K562 (cell line): ENCODE measurements around the gene RBM15. TPM values are rescaled to one million over a fixed set of nuclear protein-coding genes. Genes with fewer than 3 reads are reported as not detected.

Experiments used
- ATAC-seq: fragments of 200-7000 bp; cut with Tn5 transposase; 3 replicates; pipeline ENCODE4 v1.9.1; 2020; ENCODE audit warnings: moderate library complexity
- BruUV-seq: library from RNA; stranded (reverse); fragments of 400-500 nt; replicated peaks from 2 replicates; lab custom pipeline; 2021; lab: Mats Ljungman, UMichigan
- CTCF ChIA-PET: fragments of 300-600 bp; formaldehyde crosslinking; extraction: SDS; loops from one replicate; lab custom pipeline; 2021; ENCODE audit warnings: low intra/inter-chr PET ratio; lab: Yijun Ruan, JAX
- POLR2A ChIA-PET: fragments of 300-600, 350-650 bp; sonication (Branson Sonifier 250); formaldehyde crosslinking; extraction: SDS; loops from one replicate; lab custom pipeline; 2021; ENCODE audit warnings: antibody characterized with exemption, inconsistent platforms; lab: Yijun Ruan, JAX
- DNase-seq, 4 experiments: peaks; one replicate each; pipeline versions ENCODE4 v3.0.0 to v3.0.0-alpha.2; 2011 to 2018; ENCODE audit warnings: low spot score in 3 of 4, mixed read lengths in 3 of 4; ENCODE audit errors: extremely low read depth in 1 of 4
- FAIRE-seq: peaks from 2 replicates; lab custom pipeline; 2011; peaks lifted over from hg19 to GRCh38; lab: Jason Lieb, UNC
- H2AFZ ChIP-seq: 2 replicates; pipeline ENCODE4 v1.6.0; 2011; ENCODE audit warnings: low read depth, low read length, control low read depth, inconsistent platforms
- H3K27ac ChIP-seq: fragments of 200-600 bp; 3 replicates; pipeline ENCODE4 v1.8.0; 2011; ENCODE audit warnings: low read depth, mild to moderate bottlenecking, control low read depth, inconsistent platforms, low read length, moderate library complexity, mixed read lengths; ENCODE audit errors: extremely low read depth
- H3K27me3 ChIP-seq, 2 experiments: fragments of 300-600 bp in 1 of 2; 2 replicates in 1 of 2; 3 replicates in 1 of 2; pipeline versions ENCODE4 v1.6.0 to v1.8.0; 2011; ENCODE audit warnings: inconsistent platforms in 2 of 2, low read length in 2 of 2, mild to moderate bottlenecking in 1 of 2, mixed read lengths in 1 of 2, moderate library complexity in 1 of 2; ENCODE audit not compliant: control insufficient read depth in 2 of 2, insufficient read depth in 2 of 2
- H3K36me3 ChIP-seq: fragments of 300-600 bp; 3 replicates; pipeline ENCODE4 v1.8.0; 2011; ENCODE audit warnings: mild to moderate bottlenecking, low read length, inconsistent platforms; ENCODE audit not compliant: control insufficient read depth, insufficient read depth
- H3K4me1 ChIP-seq, 2 experiments: fragments of 200-600 bp in 1 of 2; replicated peaks in 1 of 2; 2 replicates in 1 of 2; 3 replicates in 1 of 2; pipeline versions ENCODE4 v1.5.1 to v1.8.0; 2011; ENCODE audit warnings: inconsistent platforms in 2 of 2, low read length in 2 of 2, mild to moderate bottlenecking in 1 of 2, mixed read lengths in 1 of 2, moderate library complexity in 1 of 2; ENCODE audit not compliant: control insufficient read depth in 2 of 2, insufficient read depth in 2 of 2
- H3K4me2 ChIP-seq: 2 replicates; pipeline ENCODE4 v1.6.1; 2011; ENCODE audit warnings: low read length, control low read depth, inconsistent platforms, mixed read lengths; ENCODE audit not compliant: insufficient read depth
- H3K4me3 ChIP-seq: fragments of 200-600 bp; sonication (generic), shearing (Covaris generic); 2 replicates; pipeline ENCODE4 v1.5.1; 2016; ENCODE audit warnings: control low read depth, inconsistent platforms
- H3K79me2 ChIP-seq: fragments of 200-600 bp; 3 replicates; pipeline ENCODE4 v1.8.0; 2011; ENCODE audit warnings: low read length, inconsistent platforms; ENCODE audit not compliant: control insufficient read depth, insufficient read depth
- H3K9ac ChIP-seq, 2 experiments: 2 replicates each; pipeline versions ENCODE4 v1.6.0 to v1.6.1; 2011; ENCODE audit warnings: low read depth in 2 of 2, low read length in 2 of 2, control low read depth in 1 of 2, inconsistent platforms in 1 of 2, mild to moderate bottlenecking in 1 of 2, mixed read lengths in 1 of 2; ENCODE audit not compliant: insufficient read depth in 1 of 2
- H3K9me1 ChIP-seq: one replicate; pipeline ENCODE4 v1.6.0; 2011; ENCODE audit warnings: inconsistent platforms, mild to moderate bottlenecking, low read length, moderate library complexity; ENCODE audit not compliant: control insufficient read depth, insufficient read depth
- H3K9me3 ChIP-seq: replicated peaks from 2 replicates; pipeline ENCODE4 v1.5.1; 2011; ENCODE audit warnings: low read depth, low read length, inconsistent platforms; ENCODE audit not compliant: control insufficient read depth, insufficient read depth
- H4K20me1 ChIP-seq: replicated peaks from 2 replicates; pipeline ENCODE4 v1.6.1; 2011; ENCODE audit warnings: low read length, inconsistent platforms, mixed read lengths; ENCODE audit not compliant: control insufficient read depth, insufficient read depth
- CBFA2T2 ChIP-seq: fragments of 450-650 bp; conservative IDR thresholded peaks from 2 replicates; pipeline ENCODE4 v1.6.1; 2017; ENCODE audit warnings: mild to moderate bottlenecking
- CBFA2T3 ChIP-seq: fragments of 450-650 bp; IDR thresholded peaks from 2 replicates; pipeline ENCODE4 v1.6.1; 2017
- ELF1 ChIP-seq: fragments of 200-800 bp; sonication (Bioruptor generic); IDR thresholded peaks from 2 replicates; pipeline ENCODE4 v1.6.1; 2016; ENCODE audit warnings: missing genetic modification characterization, missing compliant biosample characterization
- HNRNPL ChIP-seq: fragments of 200-400 bp; formaldehyde crosslinking; IDR thresholded peaks from 2 replicates; pipeline ENCODE4 v1.6.1; 2017; ENCODE audit warnings: low read depth, mild to moderate bottlenecking, low read length
- JUN ChIP-seq, 2 experiments: sonication (generic) in 1 of 2; formaldehyde crosslinking in 1 of 2; IDR thresholded peaks; 2 replicates each; pipeline versions ENCODE4 v1.6.1 to v1.8.0; 2012 to 2022; ENCODE audit warnings: borderline replicate concordance in 2 of 2, mild to moderate bottlenecking in 2 of 2, improper control_type of control experiment in 1 of 2, low read depth in 1 of 2, low read length in 1 of 2, missing genetic modification reagents in 1 of 2
- KDM5B ChIP-seq: fragments of 200-600 bp; sonication (generic); IDR thresholded peaks from 2 replicates; pipeline ENCODE4 v1.6.1; 2012; ENCODE audit warnings: low read depth, mild to moderate bottlenecking, moderate library complexity, low read length, control low read depth, inconsistent platforms; ENCODE audit not compliant: insufficient replicate concordance
- MCM3 ChIP-seq: fragments of 450-650 bp; IDR thresholded peaks from 2 replicates; pipeline ENCODE4 v1.6.1; 2016
- NR2C1 ChIP-seq, 2 experiments: fragments of 450-650 bp; IDR thresholded peaks; 2 replicates each; pipeline ENCODE4 v1.6.1; 2017; ENCODE audit warnings: mild to moderate bottlenecking in 2 of 2, antibody characterized with exemption in 1 of 2, inconsistent platforms in 1 of 2, missing compliant biosample characterization in 1 of 2, missing genetic modification characterization in 1 of 2
- ZNF766 ChIP-seq: fragments of 200-800 bp; sonication (Bioruptor generic); conservative IDR thresholded peaks from 2 replicates; pipeline ENCODE4 v1.6.1; 2016; ENCODE audit warnings: missing genetic modification characterization, missing compliant biosample characterization
- WGBS: fragments of 100-300 bp; shearing (Covaris generic); methylation state at CpG from one replicate; pipeline ENCODE4 v1.1.6; 2016; ENCODE audit warnings: low coverage, mixed read lengths; ENCODE audit not compliant: insufficient coverage; ENCODE audit errors: missing lambda C conversion rate; 5-methylcytosine and 5-hydroxymethylcytosine counted together
- in situ Hi-C: fragments of 300-500 bp; cut with MboI; formaldehyde crosslinking; loops from 4 replicates; pipeline ENCODE4 v1.15.0; 2018; ENCODE audit warnings: inconsistent platforms, mixed read lengths
- intact Hi-C: fragments of 100-400 bp; cut with micrococcal nuclease; formaldehyde crosslinking; loops from 2 replicates; pipeline ENCODE4 v1.14.2; 2022
- polyA plus RNA-seq, 8 experiments: library from polyadenylated mRNA; depleted of rRNA in 4 of 8; stranded (reverse) in 5 of 8; unstranded in 3 of 8; fragments of >200 nt; fragmentation: Nextera tagmentation in 2 of 8; fragmentation: Illumina TruSeq in 1 of 8; extraction: Ambion mirVana in 2 of 8; extraction: Trizol in 1 of 8; gene quantifications; 2 replicates each; pipeline versions ENCODE4 v1.2.1 to v1.2.3, GENCODE V29; 2011 to 2014; ENCODE audit warnings: inconsistent platforms in 1 of 8, missing spikeins in 1 of 8
- total RNA-seq, 7 experiments: library from RNA; depleted of rRNA in 6 of 7; stranded (reverse); fragments of >200 nt in 6 of 7; fragmentation: Illumina TruSeq in 2 of 7; extraction: Trizol in 2 of 7; gene quantifications; 2 replicates each; pipeline versions ENCODE4 v1.2.1 to v1.2.3, GENCODE V29; 2011 to 2021; ENCODE audit warnings: low replicate concordance in 1 of 7
- TF ChIP-seq, protein P1 (sequence below): sonication (generic); formaldehyde crosslinking; IDR thresholded peaks from 2 replicates; pipeline ENCODE4 v1.4.0; 2020; ENCODE audit warnings: mild to moderate bottlenecking, missing genetic modification reagents
- TF ChIP-seq, protein P2 (sequence below): fragments of 450-650 bp; IDR thresholded peaks from 2 replicates; pipeline ENCODE4 v1.6.1; 2016; ENCODE audit warnings: low read depth, mild to moderate bottlenecking, moderate library complexity
- TF ChIP-seq, protein P3 (sequence below): sonication (generic); formaldehyde crosslinking; IDR thresholded peaks from 2 replicates; pipeline ENCODE4 v1.8.0; 2022; ENCODE audit warnings: mild to moderate bottlenecking, missing genetic modification reagents
- TF ChIP-seq, protein P4 (sequence below): IDR thresholded peaks from 2 replicates; pipeline ENCODE4 v1.6.1; 2012; ENCODE audit warnings: low read depth, low read length, improper control_type of control experiment, borderline replicate concordance

RBM15 gene
- total and polyA plus RNA-seq, 9 of the 15 experiments (the other 6 are each of a cell fraction or from before 2014, with no cell fraction given) = 2.4 to 63.4 (median 28.2) TPM

- 0% methylated on average over 1 of the region's 1 CpG for WGBS
Observed at GRCh38 chr1:110300412-110301085, 38.6 kb upstream of the RBM15 start.

More at GRCh38 chr1:110300412-110301085, 38.6 kb upstream of the RBM15 start:
- ChIA-PET POLR2A (interaction anchor here (0.9 to 1.6 kb wide), 3 partner anchors 10 to 51 kb away, joined by 3 to 4 read pairs (median 3); no protein-coding TSS in a partner anchor), CTCF (no interaction called here)
- H3K4me2 ChIP-seq = no peak overlapping the region
- TF ChIP-seq MCM3 (no peak), HNRNPL (no peak), CBFA2T3 (no peak), CBFA2T2 (no peak), ZNF766 (CRISPR knock-in tag) (no peak), NR2C1 (IDR thresholded peaks at IDR 0.05) (no peak), NR2C1 (tag; IDR thresholded peaks at IDR 0.05) (no peak), KDM5B (no peak), JUN (IDR thresholded peaks at IDR 0.05; ENCODE audit: borderline replicate concordance, low read depth, low read length) (no peak), JUN (CRISPR knock-in tag; IDR thresholded peaks at IDR 0.05; ENCODE audit: borderline replicate concordance) (no peak), ELF1 (tag) (no peak)
- TF ChIP-seq, protein P1, sequence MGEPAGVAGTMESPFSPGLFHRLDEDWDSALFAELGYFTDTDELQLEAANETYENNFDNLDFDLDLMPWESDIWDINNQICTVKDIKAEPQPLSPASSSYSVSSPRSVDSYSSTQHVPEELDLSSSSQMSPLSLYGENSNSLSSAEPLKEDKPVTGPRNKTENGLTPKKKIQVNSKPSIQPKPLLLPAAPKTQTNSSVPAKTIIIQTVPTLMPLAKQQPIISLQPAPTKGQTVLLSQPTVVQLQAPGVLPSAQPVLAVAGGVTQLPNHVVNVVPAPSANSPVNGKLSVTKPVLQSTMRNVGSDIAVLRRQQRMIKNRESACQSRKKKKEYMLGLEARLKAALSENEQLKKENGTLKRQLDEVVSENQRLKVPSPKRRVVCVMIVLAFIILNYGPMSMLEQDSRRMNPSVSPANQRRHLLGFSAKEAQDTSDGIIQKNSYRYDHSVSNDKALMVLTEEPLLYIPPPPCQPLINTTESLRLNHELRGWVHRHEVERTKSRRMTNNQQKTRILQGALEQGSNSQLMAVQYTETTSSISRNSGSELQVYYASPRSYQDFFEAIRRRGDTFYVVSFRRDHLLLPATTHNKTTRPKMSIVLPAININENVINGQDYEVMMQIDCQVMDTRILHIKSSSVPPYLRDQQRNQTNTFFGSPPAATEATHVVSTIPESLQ = no peak
- TF ChIP-seq, protein P2, sequence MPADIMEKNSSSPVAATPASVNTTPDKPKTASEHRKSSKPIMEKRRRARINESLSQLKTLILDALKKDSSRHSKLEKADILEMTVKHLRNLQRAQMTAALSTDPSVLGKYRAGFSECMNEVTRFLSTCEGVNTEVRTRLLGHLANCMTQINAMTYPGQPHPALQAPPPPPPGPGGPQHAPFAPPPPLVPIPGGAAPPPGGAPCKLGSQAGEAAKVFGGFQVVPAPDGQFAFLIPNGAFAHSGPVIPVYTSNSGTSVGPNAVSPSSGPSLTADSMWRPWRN = no peak
- TF ChIP-seq, protein P3, sequence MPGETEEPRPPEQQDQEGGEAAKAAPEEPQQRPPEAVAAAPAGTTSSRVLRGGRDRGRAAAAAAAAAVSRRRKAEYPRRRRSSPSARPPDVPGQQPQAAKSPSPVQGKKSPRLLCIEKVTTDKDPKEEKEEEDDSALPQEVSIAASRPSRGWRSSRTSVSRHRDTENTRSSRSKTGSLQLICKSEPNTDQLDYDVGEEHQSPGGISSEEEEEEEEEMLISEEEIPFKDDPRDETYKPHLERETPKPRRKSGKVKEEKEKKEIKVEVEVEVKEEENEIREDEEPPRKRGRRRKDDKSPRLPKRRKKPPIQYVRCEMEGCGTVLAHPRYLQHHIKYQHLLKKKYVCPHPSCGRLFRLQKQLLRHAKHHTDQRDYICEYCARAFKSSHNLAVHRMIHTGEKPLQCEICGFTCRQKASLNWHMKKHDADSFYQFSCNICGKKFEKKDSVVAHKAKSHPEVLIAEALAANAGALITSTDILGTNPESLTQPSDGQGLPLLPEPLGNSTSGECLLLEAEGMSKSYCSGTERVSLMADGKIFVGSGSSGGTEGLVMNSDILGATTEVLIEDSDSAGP = no peak
- TF ChIP-seq, protein P4, sequence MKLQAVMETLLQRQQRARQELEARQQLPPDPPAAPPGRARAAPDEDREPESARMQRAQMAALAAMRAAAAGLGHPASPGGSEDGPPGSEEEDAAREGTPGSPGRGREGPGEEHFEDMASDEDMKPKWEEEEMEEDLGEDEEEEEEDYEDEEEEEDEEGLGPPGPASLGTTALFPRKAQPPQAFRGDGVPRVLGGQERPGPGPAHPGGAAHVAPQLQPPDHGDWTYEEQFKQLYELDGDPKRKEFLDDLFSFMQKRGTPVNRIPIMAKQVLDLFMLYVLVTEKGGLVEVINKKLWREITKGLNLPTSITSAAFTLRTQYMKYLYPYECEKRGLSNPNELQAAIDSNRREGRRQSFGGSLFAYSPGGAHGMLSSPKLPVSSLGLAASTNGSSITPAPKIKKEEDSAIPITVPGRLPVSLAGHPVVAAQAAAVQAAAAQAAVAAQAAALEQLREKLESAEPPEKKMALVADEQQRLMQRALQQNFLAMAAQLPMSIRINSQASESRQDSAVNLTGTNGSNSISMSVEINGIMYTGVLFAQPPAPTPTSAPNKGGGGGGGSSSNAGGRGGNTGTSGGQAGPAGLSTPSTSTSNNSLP = no peak
- TF ChIP-seq, all 486 proteins: peak for 0
- Histone ChIP-seq H3K9me3 (no peaks in the 10 kb centered on the region), H3K4me1 (no peaks in the 10 kb centered on the region), H2AFZ (no peak overlapping the region), H3K9me1 (no peaks in the 10 kb centered on the region), H3K9ac (no peak overlapping the region), H3K27me3 (peaks cover 11 to 27% of the 10 kb centered on the region in 2 experiments), H3K36me3 (no peaks in the 10 kb centered on the region), H3K79me2 (no peaks in the 10 kb centered on the region), H4K20me1 (peaks cover 10% of the 10 kb centered on the region; the same call in 1 of the 2 replicates), H3K4me3 (no peak overlapping the region), H3K27ac (no peak overlapping the region)
- DNase-seq (no peak), ATAC-seq (no peak), FAIRE-seq (no peak)
- no TSS peak for BruUV-seq
- in situ Hi-C loops (no loop called here), intact Hi-C loops (no loop called here)
